RWPE2 (cell line): Measurements from ENCODE around the gene ELOF1.

Experiments
- ATAC-seq: fragments of 200-7000 bp; cut with Tn5 transposase; 3 replicates; pipeline ENCODE4 v1.9.1; 2021; ENCODE audit warnings: low read depth
- DNase-seq: peaks from one replicate; pipeline ENCODE4 v3.0.0-alpha.2; 2020; ENCODE audit warnings: low spot score
- H3K27ac ChIP-seq: fragments of 450-650 bp; 2 replicates; pipeline ENCODE4 v1.5.1; 2017; ENCODE audit warnings: mild to moderate bottlenecking; ENCODE audit not compliant: poor library complexity, severe bottlenecking
- H3K27me3 ChIP-seq: fragments of 250-450 bp; sonication (Bioruptor Pico); 2 replicates; pipeline ENCODE4 v1.5.1; 2021; ENCODE audit warnings: mild to moderate bottlenecking, moderate library complexity; ENCODE audit not compliant: insufficient read depth, poor library complexity, severe bottlenecking
- H3K36me3 ChIP-seq: fragments of 250-450 bp; sonication (Bioruptor Pico); 2 replicates; pipeline ENCODE4 v1.5.1; 2020; ENCODE audit warnings: low read depth, mild to moderate bottlenecking, moderate library complexity
- H3K4me1 ChIP-seq: fragments of 250-450 bp; sonication (Bioruptor Pico); 2 replicates; pipeline ENCODE4 v1.5.1; 2021; ENCODE audit warnings: mild to moderate bottlenecking, moderate library complexity; ENCODE audit not compliant: insufficient read depth, poor library complexity, severe bottlenecking
- H3K4me3 ChIP-seq: fragments of 250-450 bp; sonication (Bioruptor Pico); 2 replicates; pipeline ENCODE4 v1.5.1; 2021; ENCODE audit warnings: mild to moderate bottlenecking, moderate library complexity; ENCODE audit not compliant: severe bottlenecking
- H3K9me3 ChIP-seq: fragments of 250-450 bp; sonication (Bioruptor Pico); 2 replicates; pipeline ENCODE4 v1.5.1; 2021; ENCODE audit warnings: mild to moderate bottlenecking, moderate library complexity; ENCODE audit not compliant: severe bottlenecking
- CTCF ChIP-seq: fragments of 450-650 bp; IDR thresholded peaks from one replicate; pipeline ENCODE4 v1.5.1; 2017; ENCODE audit warnings: mild to moderate bottlenecking, moderate library complexity; ENCODE audit not compliant: poor library complexity, severe bottlenecking

The ELOF1 gene

GRCh38 chr19:11541238-11541637 is 17.8 kb downstream of the ELOF1 start:
- Histone ChIP-seq H3K27ac (no peak overlapping the region), H3K4me1 (no peaks in the 10 kb centered on the region), H3K4me3 (no peak overlapping the region), H3K9me3 (no peaks in the 10 kb centered on the region), H3K27me3 (no peaks in the 10 kb centered on the region), H3K36me3 (no peaks in the 10 kb centered on the region)
- no peak for TF ChIP-seq CTCF
- no peak for DNase-seq
- no peak for ATAC-seq

- TF ChIP-seq CTCF, result no peak
- Histone ChIP-seq H3K4me3 (no peak overlapping the region), H3K9me3 (no peaks in the 10 kb centered on the region), H3K27ac (no peak overlapping the region), H3K4me1 (no peaks in the 10 kb centered on the region), H3K27me3 (no peaks in the 10 kb centered on the region), H3K36me3 (no peaks in the 10 kb centered on the region)
- DNase-seq, result no peak
- ATAC-seq, result no peak
Measured at GRCh38 chr19:11540645-11541044, 18.4 kb downstream of the ELOF1 start.

GRCh38 chr19:11539495-11540365 is 19.3 kb downstream of the ELOF1 start:
- ATAC-seq (no peak; the same call in 2 of the 3 replicates), DNase-seq (no peak)
- H3K27ac ChIP-seq, result no peak overlapping the region
- no peak overlapping the region for H3K4me3 ChIP-seq
- TF ChIP-seq CTCF, result no peak
- no peaks in the 10 kb centered on the region for H3K9me3 ChIP-seq
- H3K27me3 ChIP-seq, result no peaks in the 10 kb centered on the region
- H3K36me3 ChIP-seq, result no peaks in the 10 kb centered on the region
- H3K4me1 ChIP-seq, result no peaks in the 10 kb centered on the region

- Histone ChIP-seq H3K4me1 (no peaks in the 10 kb centered on the region), H3K9me3 (no peaks in the 10 kb centered on the region), H3K27ac (no peak within 1 kb of the TSS), H3K36me3 (no peaks in the 10 kb centered on the region), H3K27me3 (no peaks in the 10 kb centered on the region), H3K4me3 (no peak within 1 kb of the TSS)
- DNase-seq (no peak), ATAC-seq (no peak)
- no peak for TF ChIP-seq CTCF
Measured at GRCh38 chr19:11538232-11539036, 20.6 kb downstream of the ELOF1 start, which contains the start of gene CNN1. TSS of gene CNN1 (plus strand) at chr19:11538851. CDS start at chr19:11538928, 77 bp downstream.
